Stimulated activated CD4-positive, alpha-beta T cell treated with anti-CD3 and anti-CD28 coated beads, Interleukin-1b, Interleukin-23, amount 100 ng/mL, for 24 hours (primary cell): ENCODE measurements around the gene PAX8.

Source experiments
- DNase-seq, 4 experiments: peaks; one replicate each; pipeline ENCODE4 v3.0.0-alpha.2; 2020; ENCODE audit warnings: low read depth in 4 of 4, low spot score in 1 of 4

Gene PAX8

GRCh38 chr2:113172721-113173541 is 105.8 kb downstream of the PAX8 start:
- no peak for DNase-seq

GRCh38 chr2:113171334-113172075 is 107.2 kb downstream of the PAX8 start:
- no peak for DNase-seq

GRCh38 chr2:113169586-113169985 is 109.1 kb downstream of the PAX8 start:
- DNase-seq = no peak

- DNase-seq = no peak
Observed at GRCh38 chr2:113169002-113169530, 109.7 kb downstream of the PAX8 start.

GRCh38 chr2:113167962-113168340 is 110.8 kb downstream of the PAX8 start:
- no peak for DNase-seq

- no peak for DNase-seq
Observed at GRCh38 chr2:113167115-113167932, 111.4 kb downstream of the PAX8 start.

GRCh38 chr2:113166187-113166645 is 112.5 kb downstream of the PAX8 start:
- DNase-seq = no peak
